Measurements from ENCODE around the gene DDX49.

GRCh38 chr19:18897094-18898029 lies 22.2 kb upstream of the DDX49 start:
- TF ChIP-seq ELF1 (IDR thresholded peaks at IDR 0.05; ENCODE audit: borderline replicate concordance, low read depth) (no peak), POLR2A (IDR thresholded peaks at IDR 0.05; ENCODE audit: borderline replicate concordance, extremely low read depth, insufficient read depth, insufficient read length) (no peak), CTCF (IDR thresholded peaks at IDR 0.05 in 2 of 3, conservative IDR thresholded peaks at IDR 0.05 in 1 of 3; ENCODE audit: borderline replicate concordance in 1 of 3, insufficient read depth in 1 of 3, low read depth in 2 of 3, low read length in 2 of 3) (no peak), RAD21 (IDR thresholded peaks at IDR 0.05; ENCODE audit: low read depth) (no peak), EZH2phosphoT487 (IDR thresholded peaks at IDR 0.05; ENCODE audit: borderline replicate concordance) (no peak), POLR2AphosphoS5 (IDR thresholded peaks at IDR 0.05; ENCODE audit: low read depth, low read length) (no peak), JUND (IDR thresholded peaks at IDR 0.05) (no peak), MAX (IDR thresholded peaks at IDR 0.05) (no peak), EZH2 (IDR thresholded peaks at IDR 0.05) (no peak)

Measured in HCT116 (cell line).